ENCODE data around the gene FCER2. TPM values are rescaled to one million over a fixed set of nuclear protein-coding genes. Genes with fewer than 3 reads are reported as not detected.

Gene FCER2
- total RNA-seq, 1 experiment from 2014 or later = not detected

- DNase-seq (ENCODE audit: low read depth) = no peak
Observed at GRCh38 chr19:7733376-7733775, 31.4 kb upstream of the FCER2 start.

GRCh38 chr19:7732045-7732444 is 30.1 kb upstream of the FCER2 start, which contains the start of gene CLEC4G:
CLEC4G (minus strand) TSS chr19:7732110; CDS start chr19:7732102, 8 bp downstream.
- DNase-seq (ENCODE audit: low read depth) = no peak

- no peak for DNase-seq (ENCODE audit: low read depth)
Observed at GRCh38 chr19:7731615-7732014, 29.7 kb upstream of the FCER2 start.

GRCh38 chr19:7731218-7731595 is 29.3 kb upstream of the FCER2 start:
- DNase-seq (ENCODE audit: low read depth) = no peak

GRCh38 chr19:7730286-7731217 is 28.6 kb upstream of the FCER2 start:
- no peak for DNase-seq (ENCODE audit: low read depth)

GRCh38 chr19:7729831-7730285 is 27.9 kb upstream of the FCER2 start:
- no peak for DNase-seq (ENCODE audit: low read depth)

GRCh38 chr19:7729211-7729610 is 27.3 kb upstream of the FCER2 start:
- DNase-seq (ENCODE audit: low read depth) = no peak

GRCh38 chr19:7725791-7726190 is 23.9 kb upstream of the FCER2 start:
- DNase-seq (ENCODE audit: low read depth) = no peak

- no peak for DNase-seq (ENCODE audit: low read depth)
Observed at GRCh38 chr19:7722231-7722651, 20.3 kb upstream of the FCER2 start.

GRCh38 chr19:7720351-7720750 is 18.4 kb upstream of the FCER2 start:
- no peak for DNase-seq (ENCODE audit: low read depth)

GRCh38 chr19:7718668-7719067 is 16.7 kb upstream of the FCER2 start:
- no peak for DNase-seq (ENCODE audit: low read depth)

- DNase-seq (ENCODE audit: low read depth) = no peak
Observed at GRCh38 chr19:7716762-7717161, 14.8 kb upstream of the FCER2 start.

- DNase-seq (ENCODE audit: low read depth) = no peak
Observed at GRCh38 chr19:7715671-7716070, 13.7 kb upstream of the FCER2 start.

- no peak for DNase-seq (ENCODE audit: low read depth)
Observed at GRCh38 chr19:7710616-7711015, 8.7 kb upstream of the FCER2 start.

- no peak for DNase-seq (ENCODE audit: low read depth)
Observed at GRCh38 chr19:7709932-7710460, 8.1 kb upstream of the FCER2 start.

GRCh38 chr19:7706955-7707456 is 5.1 kb upstream of the FCER2 start:
- DNase-seq (ENCODE audit: low read depth) = no peak

GRCh38 chr19:7706188-7706954 is 4.4 kb upstream of the FCER2 start:
- no peak for DNase-seq (ENCODE audit: low read depth)

- DNase-seq (ENCODE audit: low read depth) = no peak
Observed at GRCh38 chr19:7705387-7706187, 3.7 kb upstream of the FCER2 start.

GRCh38 chr19:7704280-7705060 is 2.5 kb upstream of the FCER2 start:
- no peak for DNase-seq (ENCODE audit: low read depth)

- DNase-seq (ENCODE audit: low read depth) = no peak
Observed at GRCh38 chr19:7703332-7703731, 1.4 kb upstream of the FCER2 start.

Data from Daoy (cell line).